Measurements from ENCODE around the gene SFTA2. TPM values are rescaled to one million over a fixed set of nuclear protein-coding genes. Genes with fewer than 3 reads are reported as not detected.

Gene SFTA2
- total and polyA plus RNA-seq, 9 of the 15 experiments (the other 6 are each of a cell fraction or from before 2014, with no cell fraction given): not detected

- peak; percentile 94 for TF ChIP-seq ATF3 (IDR thresholded peaks at IDR 0.05)
- TF ChIP-seq ATF3 (CRISPR knock-in tag; conservative IDR thresholded peaks at IDR 0.05): 0 out of 2 replicates have a peak, but pooled peaks have one; percentile 44
- no peak for TF ChIP-seq POLR2AphosphoS2 (IDR thresholded peaks at IDR 0.05; ENCODE audit: low read length)
- no peak for TF ChIP-seq ZNF239 (CRISPR knock-in tag; IDR thresholded peaks at IDR 0.05)
- no peak for TF ChIP-seq ZMIZ1 (IDR thresholded peaks at IDR 0.05; ENCODE audit: low read depth in 2 of 2, low read length in 2 of 2)
- no peak for TF ChIP-seq NUFIP1 (IDR thresholded peaks at IDR 0.05; ENCODE audit: partially characterized antibody)
- TF ChIP-seq JUN (IDR thresholded peaks at IDR 0.05; ENCODE audit: borderline replicate concordance, low read depth, low read length): peak; percentile 86
- TF ChIP-seq JUN (CRISPR knock-in tag; IDR thresholded peaks at IDR 0.05; ENCODE audit: borderline replicate concordance): no peak
- no peak; the same call in 1 of the 2 replicates for TF ChIP-seq ZKSCAN1 (IDR thresholded peaks at IDR 0.05; ENCODE audit: low read depth, low read length)
- no peak for TF ChIP-seq RBM22 (IDR thresholded peaks at IDR 0.05; ENCODE audit: low read depth, low read length, poor library complexity, severe bottlenecking)
- TF ChIP-seq TRIM24 (IDR thresholded peaks at IDR 0.05): no peak
- TF ChIP-seq ZNF586 (CRISPR knock-in tag; conservative IDR thresholded peaks at IDR 0.05): no peak
- TF ChIP-seq KAT2B (IDR thresholded peaks at IDR 0.05; ENCODE audit: low read depth, low read length): no peak
- TF ChIP-seq MEIS2 (IDR thresholded peaks at IDR 0.05; ENCODE audit: partially characterized antibody): no peak
- TF ChIP-seq GMEB1 (CRISPR knock-in tag; IDR thresholded peaks at IDR 0.05): no peak
- TF ChIP-seq ETS1 (conservative IDR thresholded peaks at IDR 0.05; ENCODE audit: control insufficient read depth, low read depth, low read length): no peak
- no peak for TF ChIP-seq THAP7 (CRISPR knock-in tag; IDR thresholded peaks at IDR 0.05)
- TF ChIP-seq EP400 (IDR thresholded peaks at IDR 0.05): no peak
- peak; percentile 7 for TF ChIP-seq KDM5B (IDR thresholded peaks at IDR 0.05; ENCODE audit: insufficient replicate concordance, low read depth, low read length)
Observed at GRCh38 chr6:30885999-30886896, 45.7 kb downstream of the SFTA2 start (continued).

All from K562 (cell line).